ENCODE results near the gene S100A5.

Gene S100A5

DNA sequence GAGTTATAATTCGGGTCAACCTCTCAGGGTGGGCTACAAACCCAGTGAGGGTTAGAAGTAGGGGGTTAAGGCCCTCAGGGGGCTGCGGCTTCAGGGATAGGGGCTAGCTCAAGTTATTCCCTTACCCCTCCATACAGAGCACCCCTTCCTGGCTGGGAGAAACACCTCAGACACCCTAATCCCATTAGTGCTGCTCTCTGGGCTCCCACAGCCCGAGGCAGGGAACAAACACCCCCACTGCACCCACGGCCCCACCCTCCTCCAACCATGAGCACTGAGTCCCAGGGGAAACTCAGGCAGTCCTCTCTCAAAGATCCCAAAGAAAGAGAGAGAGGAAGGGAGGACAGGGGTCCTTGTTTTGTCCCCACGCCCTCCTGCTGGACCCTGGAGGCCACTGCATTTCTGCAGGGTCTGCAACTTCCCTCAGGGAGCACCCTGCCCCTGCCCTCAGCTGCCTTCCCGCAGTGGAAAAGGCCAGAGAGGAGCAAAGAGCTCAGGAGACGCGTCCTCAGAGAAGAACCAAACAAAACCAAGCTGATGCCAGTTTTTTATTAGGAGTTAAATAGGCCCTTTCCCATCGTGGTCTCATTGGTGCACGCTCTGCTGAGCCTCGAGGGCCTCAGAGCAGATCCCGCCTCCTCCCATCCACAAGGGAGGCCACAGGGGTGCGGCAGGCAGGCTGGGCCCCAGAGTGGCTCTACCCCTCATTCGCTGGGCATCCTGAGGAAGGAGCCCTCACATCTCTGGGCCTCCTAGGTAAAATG, 6.2 kb upstream of the S100A5 start:
- no peak for DNase-seq

GRCh38 chr1:153546371-153546770, 5.6 kb upstream of the S100A5 start:
- no peak for DNase-seq

DNA sequence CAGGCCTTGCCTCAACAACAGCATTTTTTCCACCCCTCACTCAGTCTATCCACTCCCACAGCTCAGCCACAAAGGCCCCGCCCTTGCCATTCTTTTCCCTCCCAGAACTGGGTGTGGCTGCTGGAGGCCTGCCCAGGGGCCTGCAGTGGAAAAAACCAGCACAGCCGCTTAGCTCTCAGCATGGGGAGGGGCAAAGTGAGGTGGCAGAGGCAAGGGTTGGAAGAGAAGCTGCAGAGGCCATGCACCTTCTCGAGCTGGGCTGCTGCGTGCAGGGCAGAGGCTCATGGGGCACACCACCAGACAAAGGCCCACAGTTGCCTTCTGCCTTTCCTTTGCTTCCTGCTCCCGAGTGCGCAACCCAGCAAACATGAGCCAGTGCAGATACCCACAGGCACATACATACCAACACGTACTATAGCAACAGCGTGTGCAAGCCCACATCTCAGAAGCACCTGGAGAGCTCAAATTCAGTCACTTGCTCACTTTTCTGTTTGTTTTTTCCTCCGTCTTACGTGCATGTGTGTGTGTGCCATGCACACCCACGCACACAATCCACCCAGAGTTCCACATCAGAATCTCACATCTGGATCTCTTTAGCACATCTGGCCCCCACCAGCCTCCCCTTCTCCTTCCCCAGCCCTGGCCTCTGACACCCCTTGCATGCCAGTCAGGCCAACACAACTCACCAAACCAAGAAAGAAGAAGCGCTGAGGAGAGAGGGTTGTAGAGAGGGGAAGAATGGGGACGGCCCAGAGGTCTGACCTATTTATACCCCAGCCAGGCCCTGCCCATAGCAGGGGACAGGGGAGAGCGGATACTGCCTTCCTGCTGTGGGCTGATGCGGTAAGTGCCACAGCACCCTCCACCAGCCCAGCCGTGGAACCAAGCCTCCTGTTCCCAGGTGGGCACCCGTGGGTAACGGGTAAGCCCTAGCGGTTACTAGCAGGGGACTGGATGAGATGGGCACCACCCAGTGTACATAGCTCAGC, 4.6 kb upstream of the S100A5 start, which contains the start of gene S100A4:
S100A4 (minus strand) TSS at position 740 of the 989 bp plus-strand sequence. CDS start 1,012 bp downstream, outside the sequence.
- peak; percentile 87 for DNase-seq

- no peak for DNase-seq
These were observed 3.8 kb upstream of the S100A5 start for GRCh38 chr1:153544453-153545066.

GRCh38 chr1:153543736-153544135, 3.0 kb upstream of the S100A5 start:
- no peak for DNase-seq

GRCh38 chr1:153542956-153543711, 2.4 kb upstream of the S100A5 start:
- no peak for DNase-seq

DNA sequence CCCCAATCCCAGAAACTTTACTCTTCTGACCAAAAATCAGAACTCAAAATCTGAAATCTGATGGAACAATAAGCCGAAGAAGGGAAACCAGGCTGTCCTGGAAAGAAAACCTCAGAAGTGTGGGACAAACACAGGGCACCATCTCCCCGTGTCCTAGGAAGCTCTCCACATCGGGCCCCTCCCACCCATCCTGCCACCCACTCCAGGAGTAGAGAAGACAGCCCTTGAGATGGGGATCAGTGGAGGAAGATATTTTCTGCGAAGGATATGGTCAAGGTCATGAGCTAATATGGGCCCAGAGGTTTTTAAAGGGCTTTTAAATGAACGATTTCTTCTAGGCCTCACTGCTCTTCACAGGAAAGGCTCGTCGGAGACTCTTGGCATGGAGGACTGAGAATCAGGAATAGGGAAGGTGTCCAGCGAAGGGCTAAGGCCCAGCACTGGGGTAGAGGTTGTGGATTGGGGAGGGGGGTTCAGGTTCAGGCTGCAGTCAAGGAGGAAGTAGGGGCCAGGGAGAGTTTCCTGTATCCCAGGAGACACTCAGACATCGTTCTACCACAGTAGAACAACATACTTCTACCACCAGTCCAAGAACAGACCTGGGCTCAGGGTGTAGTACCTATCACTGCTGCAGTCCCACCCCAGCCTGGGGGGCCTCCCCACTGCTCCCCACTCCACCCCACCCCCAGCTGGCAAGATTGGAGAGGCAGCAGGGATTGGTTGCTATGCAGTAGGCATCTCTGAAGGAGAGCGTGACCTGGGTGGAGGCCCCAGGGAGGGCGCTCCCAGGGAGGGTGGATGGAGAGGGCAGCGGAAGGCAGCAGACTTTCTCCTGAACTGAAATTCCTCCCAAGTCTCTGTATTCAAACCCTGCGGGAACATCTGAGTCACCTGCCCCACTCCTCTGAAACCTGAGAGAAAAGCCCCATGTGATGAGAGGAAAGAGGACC, 1.2 kb upstream of the S100A5 start:
- DNase-seq: no peak

GRCh38 chr1:153539395-153540093, 1.2 kb downstream of the S100A5 start:
- DNase-seq: no peak

GRCh38 chr1:153538315-153538821, 2.4 kb downstream of the S100A5 start:
- DNase-seq: no peak

DNA sequence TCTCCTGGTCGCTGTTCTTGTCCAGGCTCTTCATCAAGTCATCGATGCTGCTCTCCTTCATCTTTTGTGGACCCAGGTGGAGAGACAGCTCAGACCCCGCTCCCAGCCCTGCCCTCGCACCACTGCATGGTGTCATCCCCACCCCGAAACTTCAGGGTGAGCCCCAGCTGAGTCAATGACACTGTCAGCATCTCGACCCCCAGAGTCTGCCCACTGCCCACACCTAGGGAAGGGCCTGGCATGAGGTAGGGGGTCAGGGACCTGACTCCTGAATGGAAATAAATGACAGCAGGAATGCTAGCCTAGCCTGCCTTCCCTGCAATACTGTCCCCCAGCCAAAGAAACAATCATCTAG, 3.4 kb downstream of the S100A5 start:
- no peak for DNase-seq

DNA sequence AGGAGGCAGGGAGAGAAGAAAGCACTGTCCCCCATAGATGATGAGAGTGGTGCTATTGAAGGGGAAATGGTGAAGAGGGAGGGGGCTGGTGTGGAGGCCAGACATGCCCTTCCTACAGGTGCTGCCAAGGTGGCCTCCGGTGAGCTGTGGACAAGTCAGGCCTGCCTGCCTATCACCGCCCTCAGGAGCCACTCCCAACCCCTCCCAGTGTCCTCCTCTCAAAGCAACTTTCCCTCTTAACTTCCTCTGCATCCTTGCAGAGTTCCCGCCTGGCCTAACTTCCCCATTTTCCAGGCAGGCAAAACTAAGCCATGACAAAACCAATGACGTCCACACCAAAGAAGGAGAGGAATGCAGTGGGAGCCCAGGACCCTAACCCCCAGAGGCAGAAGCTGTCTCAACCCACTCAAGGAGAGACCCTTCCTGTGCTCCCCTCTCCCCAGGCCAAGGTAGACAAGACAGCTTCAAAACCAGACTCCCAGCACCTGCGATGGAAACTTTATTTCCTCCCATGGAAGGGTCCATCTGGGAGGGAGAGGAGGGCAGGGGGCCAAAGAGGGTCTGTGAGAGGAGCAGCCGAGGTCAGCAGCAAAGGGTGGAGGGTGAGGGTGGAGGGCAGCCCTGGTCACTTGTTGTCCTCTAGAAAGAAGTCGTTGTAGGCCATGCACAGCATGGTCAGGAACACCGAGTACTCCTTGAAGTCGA, 3.9 kb downstream of the S100A5 start:
- DNase-seq: peak; percentile 14

DNA sequence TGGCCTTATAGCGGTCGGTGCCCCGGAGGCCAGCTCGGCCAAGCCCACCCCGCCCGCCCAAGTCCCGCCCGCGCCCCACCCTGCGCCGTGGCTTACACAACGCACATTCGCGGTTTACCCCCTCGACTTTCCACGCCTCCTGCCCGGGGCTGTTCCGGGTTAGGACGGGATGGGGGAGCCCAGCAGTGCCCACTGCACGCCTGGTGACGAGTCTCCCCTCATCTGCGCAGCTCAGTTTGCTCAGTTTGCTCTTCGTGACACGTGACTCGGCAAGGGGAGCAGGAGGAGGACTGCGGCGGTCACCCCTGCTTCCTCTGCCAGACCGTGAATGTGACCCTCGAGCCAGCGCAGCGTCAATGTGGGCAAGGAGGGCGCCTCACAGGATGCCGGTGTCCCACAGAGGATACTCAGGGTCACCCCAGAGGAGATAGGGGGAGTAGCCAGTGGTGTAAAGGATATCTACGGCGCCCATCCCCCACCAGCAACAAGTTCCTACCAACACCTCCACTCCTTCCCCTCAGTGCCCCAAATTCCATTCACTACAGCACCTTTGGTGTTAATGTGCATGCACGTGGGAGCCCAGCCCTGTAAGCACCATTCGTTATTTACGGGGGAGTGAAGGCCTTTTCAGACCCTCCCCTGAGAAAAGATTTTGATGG, 4.6 kb downstream of the S100A5 start:
- peak; percentile 93 for DNase-seq

DNA sequence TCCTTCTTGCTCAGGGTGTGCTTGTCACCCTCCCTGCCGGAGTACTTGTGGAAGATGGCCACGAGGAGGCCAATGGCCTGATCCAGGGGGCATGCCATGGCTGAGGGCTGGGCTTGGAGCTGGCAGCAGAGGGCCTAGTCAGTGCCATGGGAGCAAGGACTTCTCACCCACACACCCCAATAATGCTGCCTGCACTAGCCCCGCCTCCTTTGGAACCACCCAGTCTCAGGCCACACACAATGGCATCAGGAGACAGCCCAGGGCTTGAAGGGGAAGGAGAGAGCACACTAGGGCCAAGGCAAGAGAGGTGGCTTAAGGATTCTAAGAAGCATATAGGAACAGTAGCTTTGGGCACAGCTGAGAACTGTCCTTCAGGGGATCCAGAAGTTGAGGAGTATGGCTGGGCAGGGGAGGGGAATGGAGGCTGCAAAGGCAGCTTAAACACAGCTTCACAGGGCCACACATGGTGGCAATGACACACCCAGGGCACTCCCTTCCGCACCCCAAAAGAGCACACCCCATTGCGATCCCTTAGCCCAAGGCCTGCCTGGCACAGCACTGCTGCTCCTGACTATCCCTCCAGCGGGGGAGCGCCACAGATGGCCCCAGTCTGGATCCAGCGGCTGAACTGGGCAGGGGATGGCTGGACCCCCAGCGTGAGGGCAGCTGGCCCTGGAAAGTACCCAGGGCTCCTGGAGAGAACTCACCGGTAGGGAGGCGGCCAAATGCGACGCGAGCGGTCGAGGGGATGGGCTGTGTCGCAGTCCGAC, 5.3 kb downstream of the S100A5 start, which contains the start of gene S100A6:
S100A6 (minus strand) TSS at position 750 of the 770 bp plus-strand sequence; CDS start at position 98, 652 bp downstream.
- DNase-seq: peak; percentile 72

DNA sequence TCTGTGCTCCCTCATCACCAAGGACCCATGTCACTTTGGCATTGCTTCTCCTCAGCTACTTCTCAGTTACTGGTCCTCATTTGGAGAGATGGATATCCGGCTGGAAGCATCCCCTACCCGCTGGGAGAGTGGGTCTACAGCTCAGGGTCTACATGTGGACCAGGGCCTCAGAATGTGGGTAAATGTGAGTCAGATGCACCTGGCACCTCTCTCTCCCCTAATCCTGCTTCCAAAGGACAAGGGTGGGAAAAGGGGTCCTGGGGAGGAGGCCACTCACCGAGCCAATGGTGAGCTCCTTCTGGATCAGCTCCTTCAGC, 5.9 kb downstream of the S100A5 start:
- no peak for DNase-seq

DNA sequence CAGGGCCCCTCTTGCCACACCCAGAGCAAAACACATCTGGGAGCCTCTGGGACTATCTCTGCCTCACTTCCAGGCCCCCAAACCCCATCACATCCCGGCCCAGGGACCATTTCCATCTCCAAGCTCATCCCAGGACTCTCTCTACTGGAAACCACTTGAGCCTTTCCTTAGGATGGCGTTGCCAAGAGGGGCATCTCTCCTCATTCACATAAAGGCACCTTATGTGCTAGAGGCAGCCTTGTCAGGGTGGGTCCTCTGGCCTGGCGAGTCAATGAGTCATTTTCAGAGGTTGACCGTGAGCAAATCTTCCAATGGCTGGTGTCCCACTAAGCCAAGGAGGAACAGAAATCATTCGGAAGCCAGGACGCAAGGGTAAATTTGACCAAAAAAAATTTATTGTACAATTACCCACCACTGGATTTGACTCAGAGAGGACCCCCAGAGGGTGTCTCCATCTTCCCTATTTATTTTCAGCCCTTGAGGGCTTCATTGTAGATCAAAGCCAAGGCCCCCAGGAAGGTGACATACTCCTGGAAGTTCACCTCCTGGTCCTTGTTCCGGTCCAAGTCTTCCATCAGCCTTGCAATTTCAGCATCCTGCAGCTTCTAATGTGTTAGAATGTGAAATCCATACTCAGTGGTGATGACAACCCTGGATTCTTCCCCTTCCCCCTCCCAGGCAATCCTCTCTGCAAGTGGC, 6.4 kb downstream of the S100A5 start:
- peak; percentile 38 for DNase-seq

DNA sequence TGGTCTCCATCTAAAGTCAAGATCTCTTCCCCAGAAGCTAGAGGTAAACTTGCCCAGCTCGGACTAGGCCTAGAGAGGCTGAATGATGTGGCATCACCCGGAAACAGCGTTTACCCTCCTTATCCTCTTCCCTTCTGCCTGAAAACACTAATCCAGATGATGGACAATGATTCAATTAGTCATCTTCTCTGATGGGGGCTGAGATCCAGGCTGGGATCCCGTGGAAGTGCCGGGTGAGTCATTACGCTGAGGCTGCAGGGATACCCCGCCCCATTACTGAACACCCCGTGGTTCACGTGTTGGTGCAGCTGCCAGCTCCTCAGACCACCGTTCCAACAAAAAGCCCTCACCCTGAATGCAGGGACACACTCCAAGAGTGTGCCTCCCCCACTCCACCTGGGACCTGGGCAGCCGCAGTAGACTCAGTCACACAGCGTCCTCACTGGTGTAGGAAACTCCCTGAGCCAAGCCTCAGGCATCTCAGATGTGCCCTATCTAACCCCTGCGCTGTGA, 7.0 kb downstream of the S100A5 start:
- peak; percentile 95 for DNase-seq

DNA sequence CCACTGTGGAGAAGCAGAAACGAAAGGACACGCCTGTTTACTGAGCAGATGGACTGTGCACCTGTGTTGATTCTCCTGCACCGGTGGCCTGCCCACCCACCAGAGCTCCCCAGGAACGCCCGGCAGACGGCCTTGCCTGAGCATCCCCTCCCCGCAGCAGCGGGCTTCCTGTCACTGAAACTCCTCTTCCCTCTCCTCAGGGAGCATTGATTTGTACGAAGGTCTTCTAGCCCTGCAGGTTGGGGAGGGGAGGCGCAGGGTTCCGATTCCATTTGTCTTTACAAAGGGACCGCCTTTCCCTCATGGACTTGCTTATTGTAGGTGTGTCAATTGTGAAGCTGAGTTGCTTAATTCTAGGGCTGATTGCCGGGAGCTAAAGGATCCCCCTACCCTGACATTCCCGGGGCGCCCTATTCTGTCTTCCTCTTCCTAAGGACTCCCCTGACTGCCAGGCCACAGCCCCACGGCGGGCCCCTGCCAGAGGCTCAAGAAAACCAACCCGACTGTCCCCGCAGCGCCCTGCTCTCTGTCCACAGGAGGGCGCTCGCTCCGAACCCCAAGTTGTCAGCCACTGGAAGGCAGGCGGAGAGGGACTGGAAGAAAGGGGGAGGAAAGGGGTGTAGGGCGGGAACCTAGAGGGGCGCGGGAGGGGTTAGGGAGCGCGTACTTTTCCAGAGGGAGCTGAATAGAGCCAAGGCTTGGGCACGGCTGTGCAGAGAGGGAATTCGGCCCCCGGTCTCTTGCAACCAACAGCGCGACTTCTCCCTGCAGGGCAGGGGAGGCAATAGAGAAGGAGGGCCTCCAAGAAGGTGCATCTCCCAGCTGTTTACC, 7.8 kb downstream of the S100A5 start:
- peak; percentile 88 for DNase-seq
